ENCODE measurements around the gene ADPRHL1.

The ADPRHL1 gene

DNA sequence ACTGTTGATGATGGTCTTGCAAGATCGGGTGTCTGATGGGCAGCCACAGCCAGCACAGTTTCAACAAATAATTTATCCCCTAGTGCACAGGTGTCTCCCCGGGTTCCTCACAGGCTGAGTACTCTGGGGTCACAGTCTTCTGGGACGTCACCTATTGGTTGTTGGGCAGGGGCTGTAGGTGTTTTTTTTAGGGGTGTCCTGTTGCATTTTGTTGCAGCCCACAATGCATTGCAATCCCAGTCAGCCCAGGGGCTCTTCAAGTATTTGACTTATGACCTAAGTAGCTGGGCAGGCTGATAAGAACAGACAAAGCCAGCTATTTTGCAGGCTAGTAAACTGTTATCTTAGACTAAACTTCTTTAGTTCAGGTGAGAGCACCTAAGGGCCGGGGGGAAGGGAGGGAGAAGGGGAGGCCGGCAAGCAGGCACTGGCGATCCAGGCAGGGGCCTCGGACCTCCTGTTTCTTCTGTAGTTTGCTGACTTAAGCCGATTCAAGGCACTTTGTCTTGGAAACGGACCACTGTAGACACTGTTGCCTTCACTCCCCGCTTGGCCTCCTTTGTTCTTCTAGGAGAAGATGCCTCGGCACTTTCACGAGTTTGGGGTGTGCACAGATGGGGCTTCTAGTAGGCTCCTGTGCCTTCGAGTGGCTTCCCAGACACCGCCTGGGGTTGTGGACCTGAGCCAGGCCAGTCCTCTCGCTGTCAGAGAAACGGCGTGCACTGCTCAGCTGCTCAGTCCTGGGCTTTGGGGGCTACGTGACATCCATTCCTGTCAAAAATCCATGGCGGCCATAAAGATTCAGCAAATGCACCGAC, 55.5 kb downstream of the ADPRHL1 start:
- H3K36me3 ChIP-seq (replicated peaks; ENCODE audit: low read depth, low read length): no peaks in the 10 kb centered on the region
- H3K4me3 ChIP-seq (ENCODE audit: low read length): no peak overlapping the region
- H4K20me1 ChIP-seq (ENCODE audit: insufficient read depth, low read length): no peaks in the 10 kb centered on the region
- TF ChIP-seq EZH2phosphoT487 (IDR thresholded peaks at IDR 0.05; ENCODE audit: low read depth): no peak
- TF ChIP-seq, protein P1, sequence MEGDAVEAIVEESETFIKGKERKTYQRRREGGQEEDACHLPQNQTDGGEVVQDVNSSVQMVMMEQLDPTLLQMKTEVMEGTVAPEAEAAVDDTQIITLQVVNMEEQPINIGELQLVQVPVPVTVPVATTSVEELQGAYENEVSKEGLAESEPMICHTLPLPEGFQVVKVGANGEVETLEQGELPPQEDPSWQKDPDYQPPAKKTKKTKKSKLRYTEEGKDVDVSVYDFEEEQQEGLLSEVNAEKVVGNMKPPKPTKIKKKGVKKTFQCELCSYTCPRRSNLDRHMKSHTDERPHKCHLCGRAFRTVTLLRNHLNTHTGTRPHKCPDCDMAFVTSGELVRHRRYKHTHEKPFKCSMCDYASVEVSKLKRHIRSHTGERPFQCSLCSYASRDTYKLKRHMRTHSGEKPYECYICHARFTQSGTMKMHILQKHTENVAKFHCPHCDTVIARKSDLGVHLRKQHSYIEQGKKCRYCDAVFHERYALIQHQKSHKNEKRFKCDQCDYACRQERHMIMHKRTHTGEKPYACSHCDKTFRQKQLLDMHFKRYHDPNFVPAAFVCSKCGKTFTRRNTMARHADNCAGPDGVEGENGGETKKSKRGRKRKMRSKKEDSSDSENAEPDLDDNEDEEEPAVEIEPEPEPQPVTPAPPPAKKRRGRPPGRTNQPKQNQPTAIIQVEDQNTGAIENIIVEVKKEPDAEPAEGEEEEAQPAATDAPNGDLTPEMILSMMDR (IDR thresholded peaks at IDR 0.05; ENCODE audit: low read depth, low read length): no peak
- H3K9ac ChIP-seq (ENCODE audit: low read length): no peak overlapping the region
- H2AFZ ChIP-seq (ENCODE audit: low read depth, low read length): no peak overlapping the region
- H3K27me3 ChIP-seq (ENCODE audit: low read depth, low read length): 0 out of 2 replicates have a peak, but pooled peaks cover 2% of the 10 kb centered on the region
- H3K4me1 ChIP-seq (ENCODE audit: low read length): peaks cover 9% of the 10 kb centered on the region; the same call in 1 of the 2 replicates
- H3K27ac ChIP-seq (ENCODE audit: low read length): no peak overlapping the region
- no peaks in the 10 kb centered on the region for H3K79me2 ChIP-seq (ENCODE audit: low read length)
- no peak overlapping the region for H3K4me2 ChIP-seq (ENCODE audit: low read length)
- no peaks in the 10 kb centered on the region for H3K9me3 ChIP-seq (ENCODE audit: insufficient read depth, low read length)

DNA sequence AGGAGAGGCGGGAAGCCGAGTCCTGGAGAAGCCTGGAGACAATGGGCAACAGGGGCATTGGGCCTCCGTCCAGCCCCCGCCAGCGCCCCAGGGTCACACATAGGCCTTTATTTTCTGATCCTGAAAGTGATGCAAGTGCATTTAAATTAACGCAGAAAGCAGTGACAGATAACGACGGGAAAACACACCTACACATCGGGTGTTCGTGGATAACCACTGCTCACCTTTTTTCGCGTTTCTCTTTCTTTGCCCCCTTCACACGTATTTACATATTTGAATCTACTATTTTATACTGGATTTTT, 59.0 kb downstream of the ADPRHL1 start:
- Histone ChIP-seq H4K20me1 (ENCODE audit: insufficient read depth, low read length) (no peaks in the 10 kb centered on the region), H3K27me3 (ENCODE audit: low read depth, low read length) (no peaks in the 10 kb centered on the region), H3K4me1 (ENCODE audit: low read length) (peaks cover 9% of the 10 kb centered on the region; the same call in 1 of the 2 replicates), H3K79me2 (ENCODE audit: low read length) (no peaks in the 10 kb centered on the region), H3K9me3 (ENCODE audit: insufficient read depth, low read length) (no peaks in the 10 kb centered on the region), H3K9ac (ENCODE audit: low read length) (peak overlapping the region; percentile 44), H3K36me3 (replicated peaks; ENCODE audit: low read depth, low read length) (no peaks in the 10 kb centered on the region), H3K27ac (ENCODE audit: low read length) (no peak overlapping the region), H3K4me3 (ENCODE audit: low read length) (peak overlapping the region; percentile 93), H3K4me2 (ENCODE audit: low read length) (peak overlapping the region; percentile 97), H2AFZ (ENCODE audit: low read depth, low read length) (peak overlapping the region; percentile 99)
- TF ChIP-seq, protein P1 (IDR thresholded peaks at IDR 0.05; ENCODE audit: low read depth, low read length): no peak
- TF ChIP-seq EZH2phosphoT487 (IDR thresholded peaks at IDR 0.05; ENCODE audit: low read depth): no peak

DNA sequence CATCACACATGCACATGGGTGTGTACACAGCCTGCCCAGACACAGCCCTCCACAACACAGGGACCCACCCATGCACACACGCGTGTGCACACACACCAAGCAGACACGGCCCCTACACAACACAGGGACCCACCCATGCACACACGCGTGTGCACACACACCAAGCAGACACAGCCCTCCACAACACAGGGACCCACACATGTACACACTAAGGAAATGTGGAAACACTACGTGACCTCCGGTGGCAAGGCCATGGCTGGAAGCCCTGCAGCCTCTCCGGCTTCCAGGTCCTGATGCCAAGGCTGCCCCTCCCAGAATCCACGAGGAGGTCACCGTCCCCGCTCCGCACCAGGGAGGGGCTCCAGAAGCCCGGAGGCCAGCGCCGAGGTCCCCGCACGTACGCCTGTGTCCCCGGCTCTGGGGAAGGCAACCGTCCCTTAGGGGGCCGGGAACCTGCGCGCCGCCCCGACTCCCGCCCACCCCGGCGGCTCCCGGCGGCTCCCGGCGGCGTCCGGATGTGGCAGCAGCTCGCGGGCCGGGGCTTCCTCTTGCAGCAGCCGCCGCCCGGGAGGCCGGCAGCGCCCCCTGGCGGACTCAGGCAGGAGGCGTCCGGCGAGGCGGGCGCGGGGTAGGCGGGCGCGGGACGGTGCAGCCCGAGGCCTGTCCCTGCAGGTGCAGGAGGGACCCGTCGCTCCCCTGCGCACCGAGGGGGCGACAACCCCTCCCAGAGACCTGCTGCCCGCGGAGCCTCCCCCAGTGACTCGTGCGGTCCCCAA, 59.5 kb downstream of the ADPRHL1 start:
- Histone ChIP-seq H3K9ac (ENCODE audit: low read length) (peak overlapping the region; percentile 75), H3K27ac (ENCODE audit: low read length) (no peak overlapping the region), H4K20me1 (ENCODE audit: insufficient read depth, low read length) (no peaks in the 10 kb centered on the region), H3K9me3 (ENCODE audit: insufficient read depth, low read length) (no peaks in the 10 kb centered on the region), H2AFZ (ENCODE audit: low read depth, low read length) (peak overlapping the region; percentile 99), H3K36me3 (replicated peaks; ENCODE audit: low read depth, low read length) (no peaks in the 10 kb centered on the region), H3K79me2 (ENCODE audit: low read length) (no peaks in the 10 kb centered on the region), H3K4me3 (ENCODE audit: low read length) (peak overlapping the region; percentile 93), H3K4me2 (ENCODE audit: low read length) (peak overlapping the region; percentile 97), H3K27me3 (ENCODE audit: low read depth, low read length) (no peaks in the 10 kb centered on the region), H3K4me1 (ENCODE audit: low read length) (peaks cover 9% of the 10 kb centered on the region; the same call in 1 of the 2 replicates)
- no peak for TF ChIP-seq EZH2phosphoT487 (IDR thresholded peaks at IDR 0.05; ENCODE audit: low read depth)
- TF ChIP-seq, protein P1 (IDR thresholded peaks at IDR 0.05; ENCODE audit: low read depth, low read length): peak; percentile 73

DNA sequence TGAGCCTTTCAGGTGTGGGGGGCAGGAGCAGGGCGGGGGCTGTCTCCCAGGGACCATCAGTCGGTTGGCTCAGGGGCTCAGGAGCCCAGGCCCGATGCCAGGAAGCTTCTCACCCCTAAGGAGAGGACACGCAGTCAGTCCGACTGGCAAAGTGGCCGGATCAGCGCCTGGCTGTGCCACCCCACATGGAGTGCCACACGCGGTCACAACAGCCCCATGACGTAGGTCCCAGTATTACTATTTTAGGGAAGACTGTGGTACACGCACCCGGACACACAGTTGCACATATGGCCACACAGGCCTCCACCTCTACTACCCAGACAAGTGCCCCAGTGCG, 60.1 kb downstream of the ADPRHL1 start:
- Histone ChIP-seq H3K36me3 (replicated peaks; ENCODE audit: low read depth, low read length) (no peaks in the 10 kb centered on the region), H3K27ac (ENCODE audit: low read length) (no peak overlapping the region), H3K9ac (ENCODE audit: low read length) (peak overlapping the region; percentile 75; the same call in 1 of the 2 replicates), H3K27me3 (ENCODE audit: low read depth, low read length) (no peaks in the 10 kb centered on the region), H3K79me2 (ENCODE audit: low read length) (no peaks in the 10 kb centered on the region), H3K4me3 (ENCODE audit: low read length) (peak overlapping the region; percentile 93), H3K4me2 (ENCODE audit: low read length) (peak overlapping the region; percentile 97), H3K9me3 (ENCODE audit: insufficient read depth, low read length) (peaks cover 3% of the 10 kb centered on the region; the same call in 1 of the 2 replicates), H2AFZ (ENCODE audit: low read depth, low read length) (peak overlapping the region; percentile 96), H4K20me1 (ENCODE audit: insufficient read depth, low read length) (no peaks in the 10 kb centered on the region), H3K4me1 (ENCODE audit: low read length) (peaks cover 9% of the 10 kb centered on the region; the same call in 1 of the 2 replicates)
- TF ChIP-seq, protein P1 (IDR thresholded peaks at IDR 0.05; ENCODE audit: low read depth, low read length): no peak
- TF ChIP-seq EZH2phosphoT487 (IDR thresholded peaks at IDR 0.05; ENCODE audit: low read depth): no peak
